ENCODE results near the gene PIEZO2.

Gene PIEZO2

GRCh38 chr18:11027862-11028261 lies 121.5 kb downstream of the PIEZO2 start:
- peaks cover 3% of the 10 kb centered on the region for H3K27me3 Mint-ChIP-seq (ENCODE audit: low read depth)
- H3K4me1 Mint-ChIP-seq = no peaks in the 10 kb centered on the region
- TF ChIP-seq, protein P1, sequence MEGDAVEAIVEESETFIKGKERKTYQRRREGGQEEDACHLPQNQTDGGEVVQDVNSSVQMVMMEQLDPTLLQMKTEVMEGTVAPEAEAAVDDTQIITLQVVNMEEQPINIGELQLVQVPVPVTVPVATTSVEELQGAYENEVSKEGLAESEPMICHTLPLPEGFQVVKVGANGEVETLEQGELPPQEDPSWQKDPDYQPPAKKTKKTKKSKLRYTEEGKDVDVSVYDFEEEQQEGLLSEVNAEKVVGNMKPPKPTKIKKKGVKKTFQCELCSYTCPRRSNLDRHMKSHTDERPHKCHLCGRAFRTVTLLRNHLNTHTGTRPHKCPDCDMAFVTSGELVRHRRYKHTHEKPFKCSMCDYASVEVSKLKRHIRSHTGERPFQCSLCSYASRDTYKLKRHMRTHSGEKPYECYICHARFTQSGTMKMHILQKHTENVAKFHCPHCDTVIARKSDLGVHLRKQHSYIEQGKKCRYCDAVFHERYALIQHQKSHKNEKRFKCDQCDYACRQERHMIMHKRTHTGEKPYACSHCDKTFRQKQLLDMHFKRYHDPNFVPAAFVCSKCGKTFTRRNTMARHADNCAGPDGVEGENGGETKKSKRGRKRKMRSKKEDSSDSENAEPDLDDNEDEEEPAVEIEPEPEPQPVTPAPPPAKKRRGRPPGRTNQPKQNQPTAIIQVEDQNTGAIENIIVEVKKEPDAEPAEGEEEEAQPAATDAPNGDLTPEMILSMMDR (IDR thresholded peaks at IDR 0.05; ENCODE audit: unreplicated experiment in 3 of 3) = no peak
- H3K9me3 Mint-ChIP-seq = no peaks in the 10 kb centered on the region
- no peaks in the 10 kb centered on the region for H3K36me3 Mint-ChIP-seq (ENCODE audit: low read depth)
- H3K4me3 Mint-ChIP-seq = no peak overlapping the region
- no peak overlapping the region for H3K27ac Mint-ChIP-seq

DNA sequence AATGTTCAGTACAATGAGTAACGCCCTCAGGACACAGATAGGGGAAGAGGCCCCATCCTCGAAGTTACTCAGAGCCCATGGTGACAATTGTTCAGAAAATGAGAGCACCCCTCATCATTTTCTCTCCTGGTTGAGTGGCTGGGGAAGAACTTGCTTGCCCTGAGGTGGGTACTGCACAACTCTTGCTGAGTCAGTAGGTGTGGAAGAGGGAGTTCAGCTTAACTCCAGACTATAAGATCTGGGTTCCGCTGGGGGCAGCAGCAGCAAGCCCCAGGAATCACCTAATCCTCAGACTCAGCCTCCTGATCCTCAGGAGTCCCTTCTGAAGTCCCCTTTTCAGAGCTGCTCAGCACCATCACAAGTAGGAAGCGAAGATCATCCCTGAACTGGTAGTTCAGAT lies 123.7 kb downstream of the PIEZO2 start:
- peaks cover 3% of the 10 kb centered on the region for H3K27me3 Mint-ChIP-seq (ENCODE audit: low read depth)
- no peaks in the 10 kb centered on the region for H3K9me3 Mint-ChIP-seq
- H3K36me3 Mint-ChIP-seq (ENCODE audit: low read depth) = no peaks in the 10 kb centered on the region
- no peak overlapping the region for H3K27ac Mint-ChIP-seq
- peaks cover 5% of the 10 kb centered on the region for H3K4me1 Mint-ChIP-seq
- H3K4me3 Mint-ChIP-seq = no peak overlapping the region
- TF ChIP-seq, protein P1 (IDR thresholded peaks at IDR 0.05; ENCODE audit: unreplicated experiment in 3 of 3) = no peak

GRCh38 chr18:11024928-11025669 lies 124.3 kb downstream of the PIEZO2 start:
- peaks cover 11% of the 10 kb centered on the region for H3K4me1 Mint-ChIP-seq
- peaks cover 3% of the 10 kb centered on the region for H3K27me3 Mint-ChIP-seq (ENCODE audit: low read depth)
- H3K36me3 Mint-ChIP-seq (ENCODE audit: low read depth) = no peaks in the 10 kb centered on the region
- no peaks in the 10 kb centered on the region for H3K9me3 Mint-ChIP-seq
- H3K4me3 Mint-ChIP-seq = no peak overlapping the region
- H3K27ac Mint-ChIP-seq = no peak overlapping the region
- TF ChIP-seq, protein P1 (IDR thresholded peaks at IDR 0.05; ENCODE audit: unreplicated experiment in 3 of 3) = no peak

GRCh38 chr18:11021477-11021876 lies 127.9 kb downstream of the PIEZO2 start:
- Mint-ChIP-seq H3K27ac (no peak overlapping the region), H3K27me3 (ENCODE audit: low read depth) (peaks cover 4% of the 10 kb centered on the region), H3K9me3 (no peaks in the 10 kb centered on the region), H3K4me3 (no peak overlapping the region), H3K4me1 (peaks cover 22% of the 10 kb centered on the region), H3K36me3 (ENCODE audit: low read depth) (no peaks in the 10 kb centered on the region)
- TF ChIP-seq, protein P1 (IDR thresholded peaks at IDR 0.05; ENCODE audit: unreplicated experiment in 3 of 3) = no peak

DNA sequence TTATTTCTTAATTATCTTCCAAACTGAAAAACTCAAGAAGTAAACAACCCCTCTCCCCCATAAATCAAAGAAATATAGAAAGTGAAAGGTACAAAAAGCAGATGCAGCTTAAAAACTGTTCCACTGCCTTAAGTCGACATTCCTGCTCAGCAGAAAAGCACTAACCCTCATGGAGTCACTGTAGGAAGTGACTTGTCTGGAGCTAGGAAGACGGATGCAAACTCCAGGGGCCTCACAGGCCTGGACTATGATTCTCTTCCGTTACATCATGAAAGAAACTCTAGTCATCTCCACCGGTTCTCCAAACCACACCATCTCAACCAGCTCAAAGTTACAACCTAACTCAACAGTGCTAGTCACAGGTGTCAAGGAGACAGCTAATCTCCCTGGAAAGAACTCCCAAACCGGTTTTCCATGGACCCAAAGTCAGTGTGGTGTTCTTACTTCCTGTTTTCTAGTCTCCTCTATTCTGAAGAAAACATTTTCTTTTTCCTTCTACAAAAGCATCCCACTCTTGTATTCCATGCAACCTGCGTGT lies 128.4 kb downstream of the PIEZO2 start:
- H3K4me1 Mint-ChIP-seq = peaks cover 24% of the 10 kb centered on the region
- H3K27me3 Mint-ChIP-seq (ENCODE audit: low read depth) = peaks cover 4% of the 10 kb centered on the region
- no peaks in the 10 kb centered on the region for H3K9me3 Mint-ChIP-seq
- peak overlapping the region; percentile 12 to 42 (median 25) for H3K27ac Mint-ChIP-seq
- TF ChIP-seq, protein P1 (IDR thresholded peaks at IDR 0.05; ENCODE audit: unreplicated experiment in 3 of 3) = no peak
- no peaks in the 10 kb centered on the region for H3K36me3 Mint-ChIP-seq (ENCODE audit: low read depth)
- no peak overlapping the region for H3K4me3 Mint-ChIP-seq

Measured in nephron (organoid).